ENCODE measurements around the gene DMD. TPM values are rescaled to one million over a fixed set of nuclear protein-coding genes. Genes with fewer than 3 reads are reported as not detected.

The DMD gene
- total and polyA plus RNA-seq, 2 experiments from 2014 or later: 73.5 to 90.7 TPM

DNA sequence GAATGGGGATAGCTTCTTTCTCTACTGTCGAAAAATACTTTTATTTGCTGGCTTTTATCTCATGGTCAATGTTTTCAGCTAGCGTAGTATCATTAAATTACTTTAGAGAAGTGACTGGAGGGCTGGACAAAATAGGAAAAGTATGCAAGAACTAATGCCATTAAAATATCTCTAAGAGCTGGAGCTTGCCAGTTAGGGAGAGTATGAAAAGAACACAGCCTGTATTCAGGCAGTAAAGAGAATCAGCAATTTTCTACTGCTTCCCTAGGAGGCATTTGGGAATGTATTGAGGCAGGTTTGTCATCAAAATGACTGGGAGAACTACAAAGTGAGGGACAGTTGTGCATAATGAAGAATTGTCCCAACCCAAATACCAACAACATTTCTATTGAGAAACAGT lies 2096.5 kb downstream of the DMD start:
- TF ChIP-seq, protein P1, sequence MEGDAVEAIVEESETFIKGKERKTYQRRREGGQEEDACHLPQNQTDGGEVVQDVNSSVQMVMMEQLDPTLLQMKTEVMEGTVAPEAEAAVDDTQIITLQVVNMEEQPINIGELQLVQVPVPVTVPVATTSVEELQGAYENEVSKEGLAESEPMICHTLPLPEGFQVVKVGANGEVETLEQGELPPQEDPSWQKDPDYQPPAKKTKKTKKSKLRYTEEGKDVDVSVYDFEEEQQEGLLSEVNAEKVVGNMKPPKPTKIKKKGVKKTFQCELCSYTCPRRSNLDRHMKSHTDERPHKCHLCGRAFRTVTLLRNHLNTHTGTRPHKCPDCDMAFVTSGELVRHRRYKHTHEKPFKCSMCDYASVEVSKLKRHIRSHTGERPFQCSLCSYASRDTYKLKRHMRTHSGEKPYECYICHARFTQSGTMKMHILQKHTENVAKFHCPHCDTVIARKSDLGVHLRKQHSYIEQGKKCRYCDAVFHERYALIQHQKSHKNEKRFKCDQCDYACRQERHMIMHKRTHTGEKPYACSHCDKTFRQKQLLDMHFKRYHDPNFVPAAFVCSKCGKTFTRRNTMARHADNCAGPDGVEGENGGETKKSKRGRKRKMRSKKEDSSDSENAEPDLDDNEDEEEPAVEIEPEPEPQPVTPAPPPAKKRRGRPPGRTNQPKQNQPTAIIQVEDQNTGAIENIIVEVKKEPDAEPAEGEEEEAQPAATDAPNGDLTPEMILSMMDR (IDR thresholded peaks at IDR 0.05; ENCODE audit: low read depth, low read length): no peak
- Histone ChIP-seq H3K4me1 (ENCODE audit: low read depth) (no peaks in the 10 kb centered on the region), H3K4me3 (no peak overlapping the region), H3K27ac (no peak overlapping the region), H3K27me3 (no peaks in the 10 kb centered on the region), H3K36me3 (no peaks in the 10 kb centered on the region), H3K9me3 (ENCODE audit: low read depth) (no peaks in the 10 kb centered on the region)
- DNase-seq (ENCODE audit: low read depth in 1 of 2, low spot score in 1 of 2): no peak

DNA sequence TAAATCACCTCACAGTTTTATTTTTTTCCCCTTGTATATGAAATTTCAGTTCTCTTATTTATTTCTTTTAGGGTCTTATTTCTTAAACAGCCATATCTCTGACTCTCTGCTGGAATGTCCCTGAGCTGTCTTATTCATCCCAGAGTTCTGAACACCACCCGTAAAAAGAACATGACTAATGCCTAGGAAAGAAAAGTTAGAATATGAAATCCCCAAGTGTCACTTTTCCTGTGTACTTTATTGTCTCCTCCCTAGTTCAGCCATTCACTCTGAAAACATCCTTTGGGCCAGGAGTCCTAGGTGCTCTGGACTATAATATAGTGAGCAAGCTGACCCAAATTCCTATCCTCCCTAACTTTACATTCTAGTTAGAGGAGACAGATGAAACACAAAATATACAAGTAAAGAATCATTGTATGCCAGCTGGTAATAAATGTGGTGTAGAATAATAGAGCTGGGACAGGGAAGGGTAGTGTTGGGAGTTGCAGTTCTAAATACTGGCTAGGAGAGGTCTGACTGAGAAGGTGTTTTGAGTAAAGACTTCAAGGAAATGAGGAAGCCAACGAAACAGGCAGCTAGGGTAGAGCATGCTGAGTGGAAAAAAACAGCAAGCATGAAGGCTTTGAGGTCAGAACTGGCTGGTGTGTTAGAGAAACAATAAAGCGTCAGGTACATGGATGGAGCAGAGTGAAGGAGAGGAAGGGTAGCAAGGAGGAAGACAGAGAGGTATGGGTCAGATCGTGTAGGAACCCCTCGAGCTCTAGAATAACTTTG lies 2098.9 kb downstream of the DMD start:
- H3K4me3 ChIP-seq: no peak overlapping the region
- no peaks in the 10 kb centered on the region for H3K9me3 ChIP-seq (ENCODE audit: low read depth)
- no peak for DNase-seq (ENCODE audit: low read depth in 1 of 2, low spot score in 1 of 2)
- H3K27ac ChIP-seq: no peak overlapping the region
- H3K36me3 ChIP-seq: no peaks in the 10 kb centered on the region
- H3K4me1 ChIP-seq (ENCODE audit: low read depth): no peaks in the 10 kb centered on the region
- TF ChIP-seq, protein P1 (IDR thresholded peaks at IDR 0.05; ENCODE audit: low read depth, low read length): no peak
- no peaks in the 10 kb centered on the region for H3K27me3 ChIP-seq

DNA sequence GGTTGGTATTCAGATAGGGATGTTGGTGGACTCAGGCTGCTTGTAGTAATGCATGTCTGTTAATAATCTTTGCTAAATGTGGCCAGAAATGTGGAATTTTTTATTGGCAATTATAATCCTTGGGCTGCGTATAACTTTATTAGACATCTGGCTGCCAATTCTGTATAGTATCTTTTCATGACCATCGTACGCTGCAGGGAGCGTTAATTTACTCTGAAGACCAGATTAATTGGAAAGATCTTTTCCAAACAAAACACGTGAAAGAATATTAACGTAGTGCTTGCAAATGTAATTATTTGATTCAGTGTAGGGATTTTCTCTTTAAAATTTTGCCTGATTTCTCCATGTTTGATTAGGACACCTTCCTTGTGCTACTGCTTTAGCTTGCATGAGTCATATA lies 2100.7 kb downstream of the DMD start:
- H3K27ac ChIP-seq: no peak overlapping the region
- no peaks in the 10 kb centered on the region for H3K4me1 ChIP-seq (ENCODE audit: low read depth)
- no peaks in the 10 kb centered on the region for H3K9me3 ChIP-seq (ENCODE audit: low read depth)
- no peaks in the 10 kb centered on the region for H3K36me3 ChIP-seq
- no peak overlapping the region for H3K4me3 ChIP-seq
- no peak for DNase-seq (ENCODE audit: low read depth in 1 of 2, low spot score in 1 of 2)
- no peaks in the 10 kb centered on the region for H3K27me3 ChIP-seq
- TF ChIP-seq, protein P1 (IDR thresholded peaks at IDR 0.05; ENCODE audit: low read depth, low read length): no peak

DNA sequence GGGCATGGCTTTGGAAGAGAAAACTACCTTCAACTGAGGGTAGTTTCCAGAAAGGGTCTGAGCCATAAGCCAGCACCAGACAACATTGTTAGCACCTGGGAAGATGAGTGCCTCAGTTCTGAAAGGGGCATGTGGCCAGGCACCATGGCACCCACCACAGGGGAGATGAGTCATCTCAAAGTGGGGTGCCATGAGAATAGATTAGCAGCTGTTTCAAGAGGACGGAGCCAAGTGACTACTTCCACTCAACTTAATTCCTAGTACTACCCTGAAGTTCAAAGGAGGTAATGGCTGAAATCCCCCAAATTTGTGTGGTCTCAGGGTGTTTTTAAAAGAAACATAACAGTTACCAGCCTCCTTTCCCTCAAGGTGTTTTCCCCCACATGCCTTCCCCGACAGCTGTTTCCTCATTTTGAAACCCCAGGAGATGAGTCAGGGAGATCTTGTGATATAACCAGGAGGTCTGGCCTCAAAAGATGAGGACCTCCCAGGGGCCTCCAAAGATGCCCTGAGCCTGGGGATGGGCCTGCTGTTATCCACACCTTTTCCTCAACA lies 2111.7 kb downstream of the DMD start:
- Histone ChIP-seq H3K4me1 (ENCODE audit: low read depth) (no peaks in the 10 kb centered on the region), H3K27me3 (no peaks in the 10 kb centered on the region), H3K27ac (no peak overlapping the region), H3K9me3 (ENCODE audit: low read depth) (no peaks in the 10 kb centered on the region), H3K36me3 (no peaks in the 10 kb centered on the region), H3K4me3 (no peak overlapping the region)
- no peak for DNase-seq (ENCODE audit: low read depth in 1 of 2, low spot score in 1 of 2)
- TF ChIP-seq, protein P1 (IDR thresholded peaks at IDR 0.05; ENCODE audit: low read depth, low read length): no peak

DNA sequence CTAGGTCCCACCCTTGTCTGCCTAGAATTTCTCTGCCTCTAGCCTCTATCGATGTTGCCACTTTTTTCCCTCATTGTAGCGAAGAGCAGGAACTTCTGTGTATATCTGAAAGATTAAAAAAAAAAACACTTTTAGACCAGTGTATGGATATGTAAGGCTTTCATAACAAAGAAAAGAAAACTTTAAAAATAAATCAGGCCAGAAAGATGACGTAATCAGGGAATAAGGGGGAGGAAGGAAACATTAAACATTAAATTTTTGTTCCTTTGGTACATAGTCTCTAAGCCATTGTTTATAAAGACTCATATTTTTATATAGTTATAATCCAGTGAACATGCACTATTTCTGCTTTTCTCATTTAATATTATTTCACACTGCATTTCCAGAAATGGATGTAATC lies 2113.3 kb downstream of the DMD start:
- no peak for DNase-seq (ENCODE audit: low read depth in 1 of 2, low spot score in 1 of 2)
- H3K36me3 ChIP-seq: no peaks in the 10 kb centered on the region
- no peaks in the 10 kb centered on the region for H3K27me3 ChIP-seq
- H3K9me3 ChIP-seq (ENCODE audit: low read depth): no peaks in the 10 kb centered on the region
- TF ChIP-seq, protein P1 (IDR thresholded peaks at IDR 0.05; ENCODE audit: low read depth, low read length): no peak
- no peak overlapping the region for H3K27ac ChIP-seq
- no peaks in the 10 kb centered on the region for H3K4me1 ChIP-seq (ENCODE audit: low read depth)
- H3K4me3 ChIP-seq: no peak overlapping the region

Data from cardiac muscle cell (in vitro differentiated cells and primary cell).